Measurements from ENCODE around the gene CERK.

CERK gene

DNA sequence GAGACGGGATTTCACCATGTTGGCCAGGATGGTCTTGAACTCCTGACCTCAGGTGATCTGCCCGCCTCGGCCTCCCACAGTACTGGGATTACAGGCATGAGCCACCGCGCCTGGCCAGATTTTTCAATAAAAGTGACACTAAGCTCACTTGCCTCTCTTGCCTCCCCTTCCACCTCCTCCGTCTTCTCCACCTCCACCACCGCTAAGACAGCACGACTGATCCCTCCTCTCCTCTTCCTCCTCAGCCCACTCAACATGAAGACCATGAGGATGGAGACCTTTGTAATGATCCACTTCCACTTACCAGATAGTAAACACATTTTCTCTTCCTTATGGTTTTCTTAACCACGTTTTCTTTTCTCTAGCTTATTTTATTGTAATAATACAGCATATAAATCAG lies 14.2 kb downstream of the CERK start:
- peaks cover 15% of the 10 kb centered on the region for H3K36me3 ChIP-seq (replicated peaks)
- in situ Hi-C loops (cut with HindIII; ENCODE audit: low pct_ligation_motif_present, low sequenced_read_pairs), result no loop called here

DNA sequence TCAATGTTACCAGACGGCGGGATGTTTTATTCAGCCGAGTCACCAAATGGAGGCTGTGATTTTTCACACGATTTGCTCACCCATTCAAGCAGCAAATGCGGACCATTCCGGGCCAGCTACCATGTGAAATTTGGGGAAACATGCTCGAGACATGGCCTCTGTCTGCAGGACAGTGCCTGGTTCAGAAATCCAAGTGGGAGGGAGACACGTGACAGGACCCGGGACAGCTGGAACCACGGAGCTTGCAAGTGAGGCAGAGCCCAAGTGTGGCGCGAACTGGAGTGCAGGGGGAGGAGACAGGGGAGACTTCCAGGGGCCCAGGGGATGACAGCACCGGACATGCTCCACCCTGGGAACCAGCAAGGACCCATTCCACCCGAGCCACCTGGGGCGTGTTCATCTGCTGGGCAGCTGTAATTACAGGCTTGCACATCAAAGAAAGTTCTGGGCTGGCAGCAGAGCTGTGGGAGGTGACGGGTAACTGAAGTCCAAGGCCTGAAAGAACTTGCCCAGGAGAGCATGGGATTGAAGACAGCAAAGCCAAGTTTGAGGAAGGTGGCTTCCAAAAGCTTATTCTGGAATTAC lies 16.5 kb downstream of the CERK start:
- no peak overlapping the region for H3K4me3 ChIP-seq (ENCODE audit: low read depth, low read length)
- TF ChIP-seq, protein P1, sequence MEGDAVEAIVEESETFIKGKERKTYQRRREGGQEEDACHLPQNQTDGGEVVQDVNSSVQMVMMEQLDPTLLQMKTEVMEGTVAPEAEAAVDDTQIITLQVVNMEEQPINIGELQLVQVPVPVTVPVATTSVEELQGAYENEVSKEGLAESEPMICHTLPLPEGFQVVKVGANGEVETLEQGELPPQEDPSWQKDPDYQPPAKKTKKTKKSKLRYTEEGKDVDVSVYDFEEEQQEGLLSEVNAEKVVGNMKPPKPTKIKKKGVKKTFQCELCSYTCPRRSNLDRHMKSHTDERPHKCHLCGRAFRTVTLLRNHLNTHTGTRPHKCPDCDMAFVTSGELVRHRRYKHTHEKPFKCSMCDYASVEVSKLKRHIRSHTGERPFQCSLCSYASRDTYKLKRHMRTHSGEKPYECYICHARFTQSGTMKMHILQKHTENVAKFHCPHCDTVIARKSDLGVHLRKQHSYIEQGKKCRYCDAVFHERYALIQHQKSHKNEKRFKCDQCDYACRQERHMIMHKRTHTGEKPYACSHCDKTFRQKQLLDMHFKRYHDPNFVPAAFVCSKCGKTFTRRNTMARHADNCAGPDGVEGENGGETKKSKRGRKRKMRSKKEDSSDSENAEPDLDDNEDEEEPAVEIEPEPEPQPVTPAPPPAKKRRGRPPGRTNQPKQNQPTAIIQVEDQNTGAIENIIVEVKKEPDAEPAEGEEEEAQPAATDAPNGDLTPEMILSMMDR (IDR thresholded peaks at IDR 0.05; ENCODE audit: low read depth, low read length, missing control alignments), result no peak
- peaks cover 29% of the 10 kb centered on the region for H3K36me3 ChIP-seq (replicated peaks)
- no peak overlapping the region for H3K27ac ChIP-seq
- no peak for DNase-seq
- in situ Hi-C loops (cut with HindIII; ENCODE audit: low pct_ligation_motif_present, low sequenced_read_pairs), result no loop called here
- H3K27me3 ChIP-seq (replicated peaks), result no peaks in the 10 kb centered on the region

More for the DNA sequence above, 14.2 kb downstream of the CERK start:
- no peak overlapping the region for H3K27ac ChIP-seq
- no peak for DNase-seq
- H3K4me3 ChIP-seq (ENCODE audit: low read depth, low read length), result no peak overlapping the region
- no peaks in the 10 kb centered on the region for H3K27me3 ChIP-seq (replicated peaks)
- TF ChIP-seq, protein P1 (IDR thresholded peaks at IDR 0.05; ENCODE audit: low read depth, low read length, missing control alignments), result no peak

DNA sequence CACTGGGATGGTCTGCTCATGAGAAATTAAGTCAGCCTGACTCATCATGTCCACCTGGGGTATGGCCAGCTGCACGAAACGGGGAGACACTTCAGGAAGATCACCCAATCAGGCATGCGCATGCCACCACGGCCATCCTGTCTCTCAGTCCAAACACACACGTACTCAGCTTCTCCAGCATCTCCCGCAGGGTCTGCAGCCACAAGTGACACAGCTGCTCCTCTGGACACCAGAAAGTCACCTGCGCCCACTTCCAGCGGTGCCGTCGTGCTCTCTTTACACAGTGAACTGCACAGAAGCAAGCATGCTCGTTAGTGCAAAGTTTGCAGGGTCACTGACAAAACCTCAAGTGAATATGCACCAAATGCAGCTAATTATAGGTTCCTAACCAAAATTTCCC lies 18.1 kb downstream of the CERK start:
- no peak for DNase-seq
- Histone ChIP-seq H3K4me3 (ENCODE audit: low read depth, low read length) (no peak overlapping the region), H3K36me3 (replicated peaks) (peaks cover 32% of the 10 kb centered on the region), H3K27ac (no peak overlapping the region), H3K27me3 (replicated peaks) (no peaks in the 10 kb centered on the region)
- in situ Hi-C loops (cut with HindIII; ENCODE audit: low pct_ligation_motif_present, low sequenced_read_pairs), result no loop called here
- TF ChIP-seq, protein P1 (IDR thresholded peaks at IDR 0.05; ENCODE audit: low read depth, low read length, missing control alignments), result no peak

DNA sequence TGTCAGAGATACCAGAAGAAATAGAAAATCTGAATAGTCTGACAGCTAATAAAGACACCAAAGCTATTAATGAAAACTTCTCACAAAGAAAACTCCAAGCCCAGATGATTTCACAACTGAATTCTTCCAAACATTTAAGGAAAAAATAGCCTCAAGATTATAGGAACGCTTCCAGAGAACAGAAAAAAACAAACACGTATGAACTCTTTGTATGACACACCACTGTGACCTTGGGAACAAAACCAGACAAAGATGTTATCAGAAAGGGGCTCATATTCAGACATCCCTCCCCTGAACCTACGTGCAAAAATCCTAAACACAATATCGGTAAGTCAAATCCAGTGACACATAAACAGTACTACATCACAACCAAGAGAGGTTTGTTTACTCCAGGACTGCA lies 23.5 kb downstream of the CERK start:
- Histone ChIP-seq H3K4me3 (ENCODE audit: low read depth, low read length) (no peak overlapping the region), H3K36me3 (replicated peaks) (peaks cover 39% of the 10 kb centered on the region), H3K27me3 (replicated peaks) (no peaks in the 10 kb centered on the region), H3K27ac (no peak overlapping the region)
- TF ChIP-seq, protein P1 (IDR thresholded peaks at IDR 0.05; ENCODE audit: low read depth, low read length, missing control alignments), result no peak
- DNase-seq, result no peak
- in situ Hi-C loops (cut with HindIII; ENCODE audit: low pct_ligation_motif_present, low sequenced_read_pairs), result no loop called here

DNA sequence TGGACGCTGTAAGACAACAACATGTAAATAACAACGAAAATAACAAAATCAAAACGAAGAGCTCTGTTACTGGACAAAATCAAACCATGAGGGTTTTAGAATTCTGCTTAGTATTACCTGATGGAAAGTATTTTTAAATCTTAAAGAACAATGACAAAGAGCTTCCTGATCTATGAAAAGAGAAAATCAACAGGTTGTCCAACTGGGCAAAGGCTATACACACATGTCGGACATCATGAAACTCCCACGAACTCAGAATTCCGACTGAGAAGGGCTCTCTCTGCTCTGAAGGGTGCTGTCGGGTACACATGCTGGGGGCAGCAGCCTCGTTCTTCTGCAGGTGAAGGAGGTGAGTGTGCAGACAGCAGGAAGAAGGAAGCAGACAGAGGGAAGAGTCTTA lies 25.8 kb downstream of the CERK start:
- in situ Hi-C loops (cut with HindIII; ENCODE audit: low pct_ligation_motif_present, low sequenced_read_pairs), result no loop called here
- Histone ChIP-seq H3K27ac (no peak overlapping the region), H3K4me3 (ENCODE audit: low read depth, low read length) (no peak overlapping the region), H3K27me3 (replicated peaks) (no peaks in the 10 kb centered on the region), H3K36me3 (replicated peaks) (peaks cover 41% of the 10 kb centered on the region)
- DNase-seq, result no peak
- TF ChIP-seq, protein P1 (IDR thresholded peaks at IDR 0.05; ENCODE audit: low read depth, low read length, missing control alignments), result no peak

DNA sequence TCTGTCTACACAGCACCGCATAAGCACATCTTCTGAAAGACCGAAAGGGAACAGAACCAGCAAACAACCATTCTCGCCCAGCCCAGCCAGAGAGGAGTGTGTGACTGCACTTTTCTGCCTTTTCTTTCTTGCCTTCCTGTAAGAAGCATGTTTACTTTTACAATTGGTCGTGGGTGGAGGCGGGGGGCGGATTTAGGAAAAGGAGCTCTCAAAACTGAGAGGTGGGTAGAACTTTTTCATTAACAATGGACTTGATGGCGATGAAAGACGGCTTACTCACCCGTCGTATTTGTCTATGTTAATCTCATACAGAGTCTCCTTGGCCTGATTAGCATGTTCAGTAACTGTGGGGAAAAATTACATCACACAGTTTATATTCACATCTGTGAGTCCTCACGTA lies 27.2 kb downstream of the CERK start:
- H3K36me3 ChIP-seq (replicated peaks), result peaks cover 41% of the 10 kb centered on the region
- H3K4me3 ChIP-seq (ENCODE audit: low read depth, low read length), result no peak overlapping the region
- no peak overlapping the region for H3K27ac ChIP-seq
- in situ Hi-C loops (cut with HindIII; ENCODE audit: low pct_ligation_motif_present, low sequenced_read_pairs), result no loop called here
- H3K27me3 ChIP-seq (replicated peaks), result no peaks in the 10 kb centered on the region
- TF ChIP-seq, protein P1 (IDR thresholded peaks at IDR 0.05; ENCODE audit: low read depth, low read length, missing control alignments), result no peak
- no peak for DNase-seq
